Panc1 (cell line): ENCODE results near the gene PRDM10. TPM values are rescaled to one million over a fixed set of nuclear protein-coding genes. Genes with fewer than 3 reads are reported as not detected.

Experiments used
- ATAC-seq: fragments of 200-7000 bp; cut with Tn5 transposase; 2 replicates; pipeline ENCODE4 v1.9.1; 2020; ENCODE audit warnings: mild to moderate bottlenecking, moderate library complexity
- BruUV-seq: library from RNA; stranded (reverse); fragments of 400-500 nt; replicated peaks from 2 replicates; lab custom pipeline; 2021; lab: Mats Ljungman, UMichigan
- CTCF ChIA-PET: fragments of 300-600 bp; sonication (Branson Sonifier 250); formaldehyde crosslinking; loops from one replicate; lab custom pipeline; 2022; ENCODE audit warnings: antibody characterized with exemption; lab: Charles Lee
- POLR2A ChIA-PET: fragments of 300-600 bp; sonication (Branson Sonifier 250); formaldehyde crosslinking; loops from one replicate; lab custom pipeline; 2022; ENCODE audit warnings: antibody characterized with exemption; lab: Charles Lee
- DNase-seq: peaks from one replicate; pipeline ENCODE4 v3.0.0-alpha.2; 2010; ENCODE audit warnings: low read depth, low spot score
- H3K27ac ChIP-seq: 2 replicates; pipeline ENCODE4 v1.5.1; 2011; ENCODE audit warnings: mild to moderate bottlenecking, low read length, inconsistent platforms
- H3K27me3 ChIP-seq: fragments of 200-500 bp; sonication (Bioruptor generic); 2 replicates; pipeline ENCODE4 v1.6.0; 2014; ENCODE audit warnings: low read length, inconsistent platforms; ENCODE audit not compliant: control insufficient read depth, insufficient read depth
- H3K36me3 ChIP-seq: fragments of 200-500 bp; sonication (Bioruptor generic); 2 replicates; pipeline ENCODE4 v1.5.1; 2014; ENCODE audit warnings: inconsistent platforms, mild to moderate bottlenecking, low read length, moderate library complexity; ENCODE audit not compliant: control insufficient read depth, insufficient read depth
- H3K4me1 ChIP-seq: 2 replicates; pipeline ENCODE4 v1.5.1; 2011; ENCODE audit warnings: inconsistent platforms, mild to moderate bottlenecking, low read length, moderate library complexity; ENCODE audit not compliant: control insufficient read depth, insufficient read depth
- H3K4me3 ChIP-seq, 2 experiments: 2 replicates each; pipeline ENCODE4 v1.5.1; 2011 to 2012; ENCODE audit warnings: low read depth in 2 of 2, low read length in 2 of 2, mild to moderate bottlenecking in 2 of 2, inconsistent platforms in 1 of 2, moderate library complexity in 1 of 2
- H3K9me3 ChIP-seq: fragments of 200-500 bp; sonication (Bioruptor generic); 2 replicates; pipeline ENCODE4 v1.5.1; 2014; ENCODE audit warnings: low read depth, mild to moderate bottlenecking, inconsistent platforms, low read length, moderate library complexity; ENCODE audit not compliant: control insufficient read depth, insufficient read depth
- POLR2AphosphoS5 ChIP-seq: IDR thresholded peaks from 2 replicates; pipeline ENCODE4 v1.6.1; 2012; ENCODE audit warnings: mild to moderate bottlenecking, low read depth, low read length, moderate library complexity
- SIN3A ChIP-seq: IDR thresholded peaks from 2 replicates; pipeline ENCODE4 v1.6.1; 2012; ENCODE audit warnings: low read depth, mild to moderate bottlenecking, low read length, moderate library complexity, borderline replicate concordance; ENCODE audit not compliant: insufficient read depth
- TCF7L2 ChIP-seq: IDR thresholded peaks from 2 replicates; pipeline ENCODE4 v1.6.1; 2011; ENCODE audit warnings: mild to moderate bottlenecking, low read depth, low read length, inconsistent platforms
- in situ Hi-C: cut with HindIII; loops from 2 replicates; pipeline ENCODE4 v1.10.0; 2016; ENCODE audit warnings: low sequenced_read_pairs, low pct_unique_long_range_greater_than_20kb
- intact Hi-C: fragments of 100-400 bp; cut with micrococcal nuclease; formaldehyde crosslinking; loops from one replicate; pipeline ENCODE4 v1.10.0; 2022; ENCODE audit not compliant: unreplicated experiment
- total RNA-seq: library from RNA; stranded (reverse); gene quantifications from one replicate; pipeline ENCODE4 v1.2.1, GENCODE V29; 2021; ENCODE audit not compliant: unreplicated experiment
- TF ChIP-seq, protein P1 (sequence below): fragments of 450-650 bp; IDR thresholded peaks from 2 replicates; pipeline ENCODE4 v1.5.1; 2017; ENCODE audit warnings: mild to moderate bottlenecking
- TF ChIP-seq, protein P2 (sequence below), 2 experiments: IDR thresholded peaks; 2 replicates each; pipeline ENCODE4 v1.6.1; 2011 to 2012; ENCODE audit warnings: low read depth in 2 of 2, control low read depth in 1 of 2, low read length in 1 of 2, mild to moderate bottlenecking in 1 of 2, moderate library complexity in 1 of 2; ENCODE audit not compliant: insufficient read depth in 1 of 2

The PRDM10 gene
- total RNA-seq, 1 experiment from 2014 or later = 12.5 TPM

DNA sequence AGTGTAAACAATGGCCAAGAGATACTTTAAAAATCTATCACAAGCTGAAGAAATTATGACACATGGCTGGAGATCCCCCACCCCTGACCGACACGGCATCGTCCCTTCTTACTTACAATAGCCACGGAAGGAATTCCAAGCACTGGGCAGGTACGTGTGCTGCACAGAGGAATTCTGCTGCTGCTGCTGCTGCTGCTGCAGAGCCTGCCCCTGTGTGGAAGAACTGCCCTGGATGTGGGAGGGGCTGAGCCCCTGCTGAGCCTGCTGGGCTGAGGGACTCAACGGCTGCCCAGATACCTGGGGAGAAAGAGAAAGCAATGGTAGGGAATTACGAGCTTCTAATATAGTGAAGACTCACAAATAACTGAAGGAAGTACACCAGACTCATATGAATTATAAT, 92.3 kb downstream of the PRDM10 start:
- no TSS peak for BruUV-seq
- ChIA-PET CTCF (no interaction called here), POLR2A (no interaction called here)
- Histone ChIP-seq H3K4me3 (no peak overlapping the region), H3K27ac (no peak overlapping the region), H3K36me3 (peaks cover 2% of the 10 kb centered on the region; the same call in 1 of the 2 replicates), H3K4me1 (no peaks in the 10 kb centered on the region), H3K9me3 (no peaks in the 10 kb centered on the region), H3K27me3 (no peaks in the 10 kb centered on the region)
- DNase-seq = no peak
- no peak for ATAC-seq
- TF ChIP-seq, protein P1, sequence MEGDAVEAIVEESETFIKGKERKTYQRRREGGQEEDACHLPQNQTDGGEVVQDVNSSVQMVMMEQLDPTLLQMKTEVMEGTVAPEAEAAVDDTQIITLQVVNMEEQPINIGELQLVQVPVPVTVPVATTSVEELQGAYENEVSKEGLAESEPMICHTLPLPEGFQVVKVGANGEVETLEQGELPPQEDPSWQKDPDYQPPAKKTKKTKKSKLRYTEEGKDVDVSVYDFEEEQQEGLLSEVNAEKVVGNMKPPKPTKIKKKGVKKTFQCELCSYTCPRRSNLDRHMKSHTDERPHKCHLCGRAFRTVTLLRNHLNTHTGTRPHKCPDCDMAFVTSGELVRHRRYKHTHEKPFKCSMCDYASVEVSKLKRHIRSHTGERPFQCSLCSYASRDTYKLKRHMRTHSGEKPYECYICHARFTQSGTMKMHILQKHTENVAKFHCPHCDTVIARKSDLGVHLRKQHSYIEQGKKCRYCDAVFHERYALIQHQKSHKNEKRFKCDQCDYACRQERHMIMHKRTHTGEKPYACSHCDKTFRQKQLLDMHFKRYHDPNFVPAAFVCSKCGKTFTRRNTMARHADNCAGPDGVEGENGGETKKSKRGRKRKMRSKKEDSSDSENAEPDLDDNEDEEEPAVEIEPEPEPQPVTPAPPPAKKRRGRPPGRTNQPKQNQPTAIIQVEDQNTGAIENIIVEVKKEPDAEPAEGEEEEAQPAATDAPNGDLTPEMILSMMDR = no peak
- TF ChIP-seq POLR2AphosphoS5 (no peak), SIN3A (no peak), TCF7L2 (no peak)
- TF ChIP-seq, protein P2, sequence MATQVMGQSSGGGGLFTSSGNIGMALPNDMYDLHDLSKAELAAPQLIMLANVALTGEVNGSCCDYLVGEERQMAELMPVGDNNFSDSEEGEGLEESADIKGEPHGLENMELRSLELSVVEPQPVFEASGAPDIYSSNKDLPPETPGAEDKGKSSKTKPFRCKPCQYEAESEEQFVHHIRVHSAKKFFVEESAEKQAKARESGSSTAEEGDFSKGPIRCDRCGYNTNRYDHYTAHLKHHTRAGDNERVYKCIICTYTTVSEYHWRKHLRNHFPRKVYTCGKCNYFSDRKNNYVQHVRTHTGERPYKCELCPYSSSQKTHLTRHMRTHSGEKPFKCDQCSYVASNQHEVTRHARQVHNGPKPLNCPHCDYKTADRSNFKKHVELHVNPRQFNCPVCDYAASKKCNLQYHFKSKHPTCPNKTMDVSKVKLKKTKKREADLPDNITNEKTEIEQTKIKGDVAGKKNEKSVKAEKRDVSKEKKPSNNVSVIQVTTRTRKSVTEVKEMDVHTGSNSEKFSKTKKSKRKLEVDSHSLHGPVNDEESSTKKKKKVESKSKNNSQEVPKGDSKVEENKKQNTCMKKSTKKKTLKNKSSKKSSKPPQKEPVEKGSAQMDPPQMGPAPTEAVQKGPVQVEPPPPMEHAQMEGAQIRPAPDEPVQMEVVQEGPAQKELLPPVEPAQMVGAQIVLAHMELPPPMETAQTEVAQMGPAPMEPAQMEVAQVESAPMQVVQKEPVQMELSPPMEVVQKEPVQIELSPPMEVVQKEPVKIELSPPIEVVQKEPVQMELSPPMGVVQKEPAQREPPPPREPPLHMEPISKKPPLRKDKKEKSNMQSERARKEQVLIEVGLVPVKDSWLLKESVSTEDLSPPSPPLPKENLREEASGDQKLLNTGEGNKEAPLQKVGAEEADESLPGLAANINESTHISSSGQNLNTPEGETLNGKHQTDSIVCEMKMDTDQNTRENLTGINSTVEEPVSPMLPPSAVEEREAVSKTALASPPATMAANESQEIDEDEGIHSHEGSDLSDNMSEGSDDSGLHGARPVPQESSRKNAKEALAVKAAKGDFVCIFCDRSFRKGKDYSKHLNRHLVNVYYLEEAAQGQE (IDR thresholded peaks at IDR 0.05; ENCODE audit: insufficient read depth in 1 of 2, low read depth in 2 of 2, low read length in 1 of 2) = no peak
- in situ Hi-C loops = no loop called here
- intact Hi-C loops = no loop called here

DNA sequence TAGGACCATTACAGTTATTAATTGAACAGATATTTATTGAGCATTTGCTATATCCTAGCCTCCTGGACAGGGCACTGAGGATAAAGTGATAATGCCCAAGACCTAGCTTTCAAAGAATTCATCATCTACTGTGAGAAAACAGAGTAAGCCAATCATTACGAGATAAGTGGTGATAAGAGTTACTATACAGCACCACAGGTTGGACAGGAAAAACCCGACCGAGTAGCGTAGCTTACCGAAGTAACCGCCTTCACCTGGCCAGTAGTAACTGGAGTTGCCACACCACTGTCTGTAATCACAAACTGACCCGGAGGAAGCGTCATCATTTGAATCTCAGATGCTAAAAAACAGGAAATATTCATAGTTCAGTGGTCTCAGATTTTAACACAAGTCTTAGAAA, 97.2 kb downstream of the PRDM10 start:
- no peaks in the 10 kb centered on the region for H3K4me1 ChIP-seq
- H3K36me3 ChIP-seq = peaks cover 4% of the 10 kb centered on the region; the same call in 1 of the 2 replicates
- CTCF ChIA-PET = no interaction called here
- POLR2A ChIA-PET = no interaction called here
- intact Hi-C loops = no loop called here
- no peak for DNase-seq
- H3K9me3 ChIP-seq = no peaks in the 10 kb centered on the region
- H3K27me3 ChIP-seq = no peaks in the 10 kb centered on the region
- ATAC-seq = no peak
- in situ Hi-C loops = no loop called here
- no TSS peak for BruUV-seq
- TF ChIP-seq TCF7L2 (no peak), POLR2AphosphoS5 (no peak), SIN3A (no peak)
- TF ChIP-seq, protein P2 (IDR thresholded peaks at IDR 0.05; ENCODE audit: insufficient read depth in 1 of 2, low read depth in 2 of 2, low read length in 1 of 2) = no peak
- TF ChIP-seq, protein P1 = no peak
- no peak overlapping the region for H3K27ac ChIP-seq
- no peak overlapping the region for H3K4me3 ChIP-seq
